GM19324 (cell line): ENCODE measurements around the gene TMEM11.

Experiments used
- ATAC-seq: cut with Tn5 transposase; IDR thresholded peaks from one replicate; pipeline ENCODE4 v1.9.1; 2021; ENCODE audit warnings: mild to moderate bottlenecking, moderate library complexity; ENCODE audit not compliant: unreplicated experiment, low FRiP score

Gene TMEM11

GRCh38 chr17:21164216-21164615 lies 49.7 kb downstream of the TMEM11 start:
- no peak for ATAC-seq

GRCh38 chr17:21163101-21163500 lies 50.9 kb downstream of the TMEM11 start:
- ATAC-seq = no peak

GRCh38 chr17:21162394-21162775 lies 51.6 kb downstream of the TMEM11 start:
- ATAC-seq = no peak

- ATAC-seq = no peak
Measured at GRCh38 chr17:21161498-21162393, 52.2 kb downstream of the TMEM11 start.

GRCh38 chr17:21160401-21160800 lies 53.6 kb downstream of the TMEM11 start:
- no peak for ATAC-seq

GRCh38 chr17:21157586-21158370 lies 56.2 kb downstream of the TMEM11 start:
- no peak for ATAC-seq

GRCh38 chr17:21152731-21153130 lies 61.2 kb downstream of the TMEM11 start:
- no peak for ATAC-seq

GRCh38 chr17:21149621-21150020 lies 64.3 kb downstream of the TMEM11 start:
- ATAC-seq = no peak
